ENCODE data around the gene UNC80. TPM values are rescaled to one million over a fixed set of nuclear protein-coding genes. Genes with fewer than 3 reads are reported as not detected.

Gene UNC80
- total and polyA plus RNA-seq, 2 of the 13 experiments (the other 11 are each of a cell fraction or from before 2014, with no cell fraction given) = not detected

DNA sequence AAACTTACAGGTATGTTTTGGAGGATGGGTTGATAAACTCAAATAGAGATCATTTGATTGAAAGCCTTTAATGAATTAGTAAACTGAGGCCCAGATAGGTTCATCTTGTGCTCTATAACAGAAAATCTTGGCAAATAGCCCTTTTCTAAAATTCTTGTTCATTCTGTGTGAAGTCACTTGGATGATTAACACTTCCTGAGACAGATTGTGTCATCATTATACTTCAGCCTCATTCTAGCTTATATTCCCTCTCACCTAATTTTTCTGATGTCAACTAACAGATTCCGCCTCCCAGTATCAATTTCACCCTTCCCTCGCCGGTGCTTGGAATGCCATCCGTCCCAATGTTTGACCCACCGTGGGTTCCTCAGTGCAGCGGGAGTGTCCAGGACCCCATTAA lies 146.6 kb downstream of the UNC80 start (continued):
- no peak for TF ChIP-seq BCL3 (CRISPR knock-in tag; IDR thresholded peaks at IDR 0.05)

- Histone ChIP-seq H3K79me2 (ENCODE audit: insufficient read depth, low read length) (no peaks in the 10 kb centered on the region), H3K27ac (ENCODE audit: extremely low read length, insufficient read depth, low read length) (no peak overlapping the region), H4K20me1 (ENCODE audit: insufficient read depth, low read length) (no peaks in the 10 kb centered on the region), H2AFZ (ENCODE audit: low read length) (no peak overlapping the region), H3K4me1 (ENCODE audit: insufficient read depth, low read length) (no peaks in the 10 kb centered on the region), H3K36me3 (replicated peaks in 1 of 2; ENCODE audit: control insufficient read depth in 1 of 2, insufficient read depth in 2 of 2, low read length in 2 of 2) (no peaks in the 10 kb centered on the region), H3K4me3 (replicated peaks in 1 of 3; ENCODE audit: insufficient read depth in 1 of 3, low read depth in 2 of 3, low read length in 3 of 3) (no peak overlapping the region), H3K9me3 (ENCODE audit: low read length) (no peaks in the 10 kb centered on the region), H3K4me2 (ENCODE audit: low read depth, low read length) (no peak overlapping the region), H3K27me3 (ENCODE audit: control insufficient read depth in 1 of 2, insufficient read depth in 2 of 2, low read length in 2 of 2) (no peaks in the 10 kb centered on the region; a peak in 1 of 5 replicates), H3K9ac (ENCODE audit: insufficient read depth, low read depth, low read length) (no peak overlapping the region)
- DNase-seq (ENCODE audit: low spot score) (no peak), FAIRE-seq (no peak), ATAC-seq (no peak)
- CTCF ChIA-PET (ENCODE audit: low intra/inter-chr PET ratio, low total read pairs) = no interaction called here
- POLR2A ChIA-PET = no interaction called here
- WGBS (ENCODE audit: low lambda C conversion rate) = 17% methylated on average over 8 of the region's 8 CpGs
- in situ Hi-C loops (cut with HindIII; ENCODE audit: extremely low pct_ligation_motif_present, low pct_unique_long_range_greater_than_20kb) = no loop called here
- intact Hi-C loops (cut with micrococcal nuclease; ENCODE audit: unreplicated experiment) = no loop called here
- BruUV-seq (replicated peaks) = no TSS peak
- no peak for TF ChIP-seq ZNF788 (CRISPR knock-in tag; IDR thresholded peaks at IDR 0.05; ENCODE audit: borderline replicate concordance)
- no peak for TF ChIP-seq ZNF354B (CRISPR knock-in tag; IDR thresholded peaks at IDR 0.05)
- no peak for TF ChIP-seq ZNF260 (CRISPR knock-in tag; IDR thresholded peaks at IDR 0.05; ENCODE audit: borderline replicate concordance, low read depth)
- no peak for TF ChIP-seq ZNF335 (CRISPR knock-in tag; IDR thresholded peaks at IDR 0.05)
- TF ChIP-seq MIER3 (CRISPR knock-in tag; IDR thresholded peaks at IDR 0.05; ENCODE audit: borderline replicate concordance) = no peak
- TF ChIP-seq EZH2 (conservative IDR thresholded peaks at IDR 0.05; ENCODE audit: low read depth, low read length) = no peak
- no peak for TF ChIP-seq TEF (CRISPR knock-in tag; IDR thresholded peaks at IDR 0.05)
- no peak for TF ChIP-seq SIN3B (IDR thresholded peaks at IDR 0.05; ENCODE audit: low read length)
- no peak for TF ChIP-seq ZNF296 (CRISPR knock-in tag; conservative IDR thresholded peaks at IDR 0.05)
- no peak for TF ChIP-seq ZNF430 (CRISPR knock-in tag; IDR thresholded peaks at IDR 0.05)
- no peak for TF ChIP-seq MZF1 (CRISPR knock-in tag; IDR thresholded peaks at IDR 0.05; ENCODE audit: borderline replicate concordance)
- no peak for TF ChIP-seq GATAD2A (CRISPR knock-in tag; IDR thresholded peaks at IDR 0.05)
- no peak for TF ChIP-seq ASH2L (IDR thresholded peaks at IDR 0.05; ENCODE audit: insufficient read length, low read depth, low read length)
- TF ChIP-seq ZFP36 (IDR thresholded peaks at IDR 0.05; ENCODE audit: borderline replicate concordance, low read depth, low read length, partially characterized antibody) = no peak
- no peak for TF ChIP-seq BCLAF1 (IDR thresholded peaks at IDR 0.05)
- TF ChIP-seq TGIF2 (CRISPR knock-in tag; IDR thresholded peaks at IDR 0.05) = no peak
- no peak for TF ChIP-seq ZFX (CRISPR knock-in tag; IDR thresholded peaks at IDR 0.05; ENCODE audit: low read depth)
Measured at GRCh38 chr2:209922116-209922515, 150.5 kb downstream of the UNC80 start.
